ENCODE measurements around the gene STEAP2.
"Not testable (repeated sequence)": the region's sequence is repeated elsewhere in the genome, so short reads cannot be mapped to it uniquely, and the experiment has no call there.

The STEAP2 gene

DNA sequence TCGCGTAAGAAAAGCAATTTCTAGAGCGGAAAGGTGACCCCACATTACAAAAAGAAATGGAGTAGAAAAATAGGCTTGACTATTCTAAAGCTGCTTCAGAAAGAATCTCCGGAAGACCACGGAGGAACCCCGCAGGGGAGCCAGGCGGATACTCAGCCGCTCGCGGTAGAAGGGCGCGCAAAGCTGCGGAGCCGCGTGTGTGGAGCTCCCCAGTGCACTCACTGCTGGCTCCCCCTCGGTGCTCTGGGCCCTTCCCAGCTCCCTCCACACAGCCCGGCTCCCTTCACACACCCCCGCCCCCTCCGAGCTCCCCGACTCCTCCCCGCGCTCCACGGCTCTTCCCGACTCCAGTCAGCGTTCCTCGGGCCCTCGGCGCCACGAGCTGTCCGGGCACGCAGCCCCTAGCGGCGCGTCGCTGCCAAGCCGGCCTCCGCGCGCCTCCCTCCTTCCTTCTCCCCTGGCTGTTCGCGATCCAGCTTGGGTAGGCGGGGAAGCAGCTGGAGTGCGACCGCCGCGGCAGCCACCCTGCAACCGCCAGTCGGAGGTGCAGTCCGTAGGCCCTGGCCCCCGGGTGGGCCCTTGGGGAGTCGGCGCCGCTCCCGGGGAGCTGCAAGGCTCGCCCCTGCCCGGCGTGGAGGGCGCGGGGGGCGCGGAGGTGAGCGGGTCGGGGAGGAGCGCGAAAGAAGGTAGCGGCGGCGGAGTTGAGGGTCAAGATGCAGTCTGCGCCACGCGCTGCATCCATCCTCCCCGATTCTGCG lies at the start of gene STEAP2:
STEAP2 (plus strand) TSS at position 350 of the 758 bp plus-strand sequence. CDS start 13,343 bp downstream, outside the sequence.
- DNase-seq, result no peak

DNA sequence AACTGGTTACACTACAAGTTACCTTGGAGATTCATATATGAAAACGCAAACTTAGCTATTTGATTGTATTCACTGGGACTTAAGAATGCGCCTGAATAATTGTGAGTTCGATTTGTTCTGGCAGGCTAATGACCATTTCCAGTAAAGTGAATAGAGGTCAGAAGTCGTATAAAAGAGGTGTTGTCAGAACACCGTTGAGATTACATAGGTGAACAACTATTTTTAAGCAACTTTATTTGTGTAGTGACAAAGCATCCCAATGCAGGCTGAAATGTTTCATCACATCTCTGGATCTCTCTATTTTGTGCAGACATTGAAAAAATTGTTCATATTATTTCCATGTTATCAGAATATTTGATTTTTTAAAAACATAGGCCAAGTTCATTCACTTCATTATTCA lies 48.0 kb upstream of the STEAP2 start:
- no peak for DNase-seq

DNA sequence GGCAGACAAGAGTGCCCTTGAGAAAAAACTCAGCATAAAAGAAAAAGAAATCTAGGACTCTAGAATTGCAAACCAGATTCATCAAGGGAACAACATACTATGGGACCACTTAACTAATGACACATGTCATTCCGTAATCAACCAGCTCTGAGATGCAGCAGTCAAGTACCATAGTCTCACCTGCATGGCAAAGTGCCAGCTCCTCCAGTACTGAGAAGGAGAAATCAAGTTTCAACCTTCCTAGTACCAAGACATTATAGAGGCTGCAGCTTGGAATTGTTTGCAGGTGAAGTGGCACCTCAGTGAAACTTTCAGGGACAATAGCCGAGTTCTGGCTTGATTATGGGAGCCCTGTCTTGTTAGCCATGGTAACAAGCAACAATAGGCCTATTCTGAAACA lies 45.8 kb upstream of the STEAP2 start:
- DNase-seq, result no peak

DNA sequence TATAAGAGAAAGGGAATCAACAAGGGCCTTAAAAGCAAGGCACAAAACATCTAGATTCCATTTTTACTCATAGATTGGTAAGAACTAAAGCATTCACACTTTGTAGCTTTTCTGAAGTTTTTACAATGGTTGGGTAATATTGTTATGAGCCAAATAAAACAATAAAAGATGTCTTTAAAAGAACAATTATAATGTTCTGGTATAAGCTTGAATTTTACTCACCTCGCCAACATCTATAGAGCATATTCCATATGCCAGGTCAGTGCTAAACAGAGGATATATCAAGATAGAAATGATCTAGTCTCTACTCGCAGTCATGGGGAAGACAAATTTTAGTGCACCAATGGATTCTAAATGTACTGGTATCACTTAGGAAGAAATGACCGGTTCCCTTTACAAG lies 45.4 kb upstream of the STEAP2 start:
- no peak for DNase-seq

DNA sequence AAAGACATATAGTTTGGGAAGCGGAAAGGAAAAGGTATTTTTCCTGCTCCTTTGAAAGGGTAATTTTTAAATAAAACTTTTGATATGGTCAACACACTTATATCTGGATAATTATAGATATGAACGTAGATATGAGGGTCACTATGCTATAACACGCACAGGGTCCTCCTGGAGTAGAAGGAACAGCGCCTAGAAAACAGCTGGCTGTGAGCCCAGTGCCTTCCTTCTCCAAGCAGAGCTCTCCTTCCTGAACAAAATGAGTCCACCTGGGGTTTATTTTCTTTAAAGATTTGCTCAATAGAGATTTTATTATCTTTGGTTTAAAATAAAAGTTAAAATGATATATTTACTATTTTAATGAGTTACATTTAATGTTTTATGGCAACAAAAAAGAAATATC lies 44.2 kb upstream of the STEAP2 start:
- no peak for DNase-seq

DNA sequence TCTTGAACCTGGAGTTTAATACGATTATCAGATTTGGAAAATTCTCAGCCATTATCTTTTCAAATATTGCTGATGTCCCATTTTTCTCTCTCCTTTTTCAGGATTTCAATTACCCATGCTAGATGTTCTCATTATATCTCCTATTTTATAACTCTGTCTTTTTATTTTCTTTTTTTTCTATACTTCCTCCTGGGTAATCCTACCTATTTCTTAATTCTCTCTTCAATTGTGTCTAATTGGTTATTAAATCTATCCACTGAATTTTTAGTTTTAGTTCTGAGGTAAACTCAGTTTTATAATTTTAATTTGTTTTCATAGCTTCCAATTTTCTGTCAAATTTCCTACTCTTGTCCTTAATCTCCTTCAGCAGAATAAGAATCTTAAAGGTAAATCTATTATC lies 41.6 kb upstream of the STEAP2 start:
- DNase-seq, result no peak

DNA sequence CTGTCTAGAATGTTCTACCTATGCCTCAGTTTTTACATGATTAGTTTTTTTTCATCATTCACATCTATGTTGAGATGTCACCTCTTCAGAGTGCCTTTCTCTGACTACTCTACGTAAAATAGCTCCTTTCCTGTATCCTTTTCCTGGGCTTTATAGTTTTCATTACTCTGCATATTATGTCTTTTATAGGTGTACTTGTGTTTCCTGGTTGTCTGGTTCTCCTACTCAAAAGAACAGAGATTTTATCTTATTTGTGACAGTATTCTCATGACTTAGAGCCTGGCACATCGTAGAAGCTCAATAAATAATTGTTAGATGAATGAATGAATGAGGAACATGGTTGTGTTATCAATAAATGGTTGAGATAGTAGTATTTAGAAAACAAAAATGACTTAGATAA lies 39.4 kb upstream of the STEAP2 start:
- no peak for DNase-seq

DNA sequence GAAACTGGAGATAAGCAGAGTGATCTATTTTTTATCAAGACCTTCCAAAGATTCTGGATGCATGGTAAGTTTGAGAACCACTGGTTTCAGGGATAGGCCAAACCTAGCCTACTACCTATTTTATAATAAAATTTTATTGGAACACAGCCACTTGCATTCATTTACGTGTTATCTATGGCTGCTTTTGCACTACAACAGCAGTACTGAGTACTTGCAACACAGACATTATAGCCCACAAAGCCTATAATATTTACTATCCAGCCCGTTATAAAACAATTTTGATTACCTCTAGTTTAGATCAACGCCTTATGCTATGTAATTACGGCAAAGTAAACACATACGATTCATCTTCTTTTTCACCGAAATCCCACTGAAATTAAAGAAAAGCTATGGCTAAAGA lies 38.9 kb upstream of the STEAP2 start:
- DNase-seq, result no peak

DNA sequence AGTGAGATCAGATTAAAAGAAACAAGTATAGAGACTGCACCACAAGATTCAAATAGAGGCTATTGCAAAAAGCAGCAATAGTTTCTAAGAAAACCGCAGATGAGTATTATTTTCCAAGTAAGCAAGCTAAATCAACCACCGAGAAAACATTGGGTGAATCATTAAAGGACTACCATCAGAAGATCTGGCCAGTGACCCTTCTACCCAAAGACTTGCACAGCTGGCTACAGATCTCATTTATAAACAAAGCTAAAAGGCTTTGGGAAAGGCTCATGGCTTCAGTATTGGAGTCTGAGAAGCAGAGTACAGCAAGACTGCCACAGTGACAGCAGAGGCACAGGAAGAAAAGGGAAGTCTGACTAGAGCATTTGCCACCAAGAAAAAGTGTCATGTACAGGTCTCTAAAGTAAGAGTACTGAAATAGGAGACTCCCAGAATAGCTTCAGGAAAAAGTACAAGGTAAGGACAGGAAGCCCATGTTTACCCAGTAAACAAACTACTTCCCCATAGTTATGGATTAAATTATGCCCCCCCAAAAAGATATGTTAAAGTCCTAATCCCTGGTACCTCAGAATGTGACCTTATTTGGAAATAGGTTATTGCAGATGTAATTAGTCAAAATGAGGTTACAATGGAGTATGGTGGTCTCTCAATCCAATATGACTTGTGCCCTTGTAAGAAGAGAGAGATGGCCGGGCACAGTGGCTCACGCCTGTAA lies 38.3 kb upstream of the STEAP2 start:
- peak; percentile 43 for DNase-seq

DNA sequence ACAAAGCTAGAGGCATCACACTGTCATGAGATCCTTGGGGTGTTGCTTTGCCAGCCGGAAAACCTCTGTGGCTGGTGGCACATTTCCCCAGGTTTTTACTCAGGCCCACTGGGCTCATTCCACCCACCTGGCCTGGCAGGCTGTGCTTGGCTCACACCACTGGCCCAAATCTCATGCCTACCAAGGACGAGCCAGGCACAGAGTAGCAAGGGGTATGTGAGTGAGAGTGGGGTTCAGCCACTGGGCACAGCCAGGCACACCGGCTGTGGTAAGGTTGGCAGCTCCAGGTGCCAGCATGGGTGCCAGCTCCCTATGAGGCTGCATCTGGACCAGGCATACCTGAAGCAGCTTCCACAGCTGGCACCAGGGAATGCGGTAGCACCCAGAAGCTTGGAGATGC lies 35.9 kb upstream of the STEAP2 start:
- no peak for DNase-seq

DNA sequence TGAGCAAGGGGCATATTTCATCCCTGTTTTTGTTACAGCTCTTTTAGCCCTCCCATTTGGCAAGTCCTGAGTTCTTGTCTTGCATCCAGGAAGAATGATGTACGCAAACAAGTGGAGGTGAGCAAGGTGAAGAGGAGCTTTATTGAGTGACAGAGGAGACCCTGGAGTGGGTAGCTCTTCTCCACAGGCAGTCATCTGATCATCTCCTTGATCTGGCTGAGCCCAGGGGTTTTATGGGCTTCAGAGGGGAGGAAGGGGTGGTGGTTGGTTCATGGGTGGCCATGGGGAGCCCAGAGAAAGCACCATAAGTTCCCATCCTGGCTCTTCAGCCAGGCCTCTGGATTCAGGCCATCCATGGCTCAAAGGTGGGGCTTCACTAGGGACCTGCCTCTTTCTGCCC lies 35.3 kb upstream of the STEAP2 start:
- DNase-seq, result peak; percentile 18

DNA sequence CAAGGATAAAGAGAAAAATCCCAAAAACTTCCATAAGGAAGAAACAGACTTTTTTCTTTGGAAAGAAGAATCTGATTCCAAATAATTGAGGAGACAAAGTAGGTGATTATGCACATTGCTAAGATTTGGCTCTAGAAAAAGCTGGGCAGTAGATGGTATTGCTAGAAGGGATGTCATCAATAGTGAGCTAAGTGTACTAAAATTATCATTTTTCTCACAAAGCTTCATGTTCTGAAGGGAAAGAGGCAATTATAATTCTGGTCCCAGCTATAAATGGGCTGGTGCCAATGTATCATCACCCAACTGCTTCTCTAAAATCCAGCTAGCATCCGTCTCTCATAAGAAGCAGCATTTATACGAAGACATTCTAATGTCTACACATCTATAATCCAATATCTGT lies 33.4 kb upstream of the STEAP2 start:
- no peak for DNase-seq

DNA sequence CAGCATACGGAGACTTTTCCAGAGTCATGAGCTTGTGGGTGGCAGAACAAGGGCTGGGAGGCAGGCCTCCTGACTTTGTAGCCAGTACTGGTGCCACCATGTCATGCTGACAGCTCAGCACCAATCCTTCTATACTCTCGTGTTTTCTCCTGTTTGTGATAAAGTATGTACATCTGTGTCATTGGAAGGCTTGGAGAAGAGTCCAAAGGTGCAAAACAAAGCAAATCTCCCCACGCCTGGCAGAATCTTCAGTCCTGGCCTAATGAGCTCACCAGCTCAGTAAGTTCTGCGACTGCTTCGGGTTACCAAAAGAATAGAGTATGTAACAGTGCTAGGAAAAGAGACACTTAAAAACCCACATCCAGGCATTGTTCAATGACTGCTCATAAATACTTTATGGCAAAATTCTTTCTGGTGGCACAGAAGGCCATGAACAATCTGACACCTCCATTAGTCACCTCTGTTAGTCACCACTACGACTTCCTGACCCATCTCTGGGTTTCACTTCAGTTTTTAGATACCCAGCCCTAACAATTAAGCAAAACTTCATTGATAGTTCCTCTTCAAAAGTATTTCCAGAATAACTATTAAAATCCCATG lies 32.8 kb upstream of the STEAP2 start:
- peak; percentile 19 for DNase-seq

DNA sequence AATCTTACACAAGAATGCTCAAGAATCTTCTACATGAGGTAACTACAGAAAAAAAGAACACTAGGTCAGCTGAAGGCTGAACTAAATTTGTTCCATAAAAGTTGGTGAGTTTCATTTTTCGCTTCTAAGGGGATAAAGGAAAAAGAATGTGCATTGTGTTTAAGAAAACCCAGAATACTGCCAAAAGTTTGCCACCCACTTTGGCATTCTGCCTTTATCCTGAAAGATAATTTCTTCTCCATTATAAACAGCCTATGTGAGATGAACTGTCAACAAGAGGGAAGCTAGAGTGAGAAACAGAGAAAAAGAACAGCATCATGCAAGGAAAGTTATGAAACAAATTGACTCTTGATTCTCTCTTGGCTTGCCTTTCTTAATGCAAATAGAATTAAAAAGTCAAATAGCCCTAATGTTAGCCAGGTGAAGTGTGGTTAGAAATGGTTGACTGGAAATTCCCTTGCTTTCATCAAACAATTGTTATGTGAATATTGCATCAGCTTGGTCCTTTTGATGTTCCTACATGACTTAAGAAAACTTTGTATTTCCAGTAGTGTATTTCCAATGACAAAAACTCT lies 31.4 kb upstream of the STEAP2 start:
- DNase-seq, result peak; percentile 34

DNA sequence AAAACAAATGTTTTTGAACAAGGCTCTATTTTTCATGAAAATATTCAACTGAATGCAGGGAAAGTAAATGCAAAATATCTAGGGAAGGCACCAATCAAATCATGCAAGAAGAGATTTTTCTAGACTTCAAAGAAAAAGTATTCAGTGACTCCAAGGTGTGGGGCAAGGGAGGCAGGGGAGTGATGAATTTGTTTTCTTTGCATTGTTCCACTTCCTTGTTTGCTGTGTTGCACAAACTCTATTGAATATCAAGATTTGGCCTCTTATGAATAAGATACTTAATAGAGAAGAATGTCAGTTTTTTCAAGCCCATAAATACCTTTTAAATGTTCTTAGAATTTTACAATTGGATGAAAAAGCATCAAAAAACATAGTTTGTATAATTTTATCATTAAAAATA lies 30.9 kb upstream of the STEAP2 start:
- DNase-seq, result peak; percentile 34

DNA sequence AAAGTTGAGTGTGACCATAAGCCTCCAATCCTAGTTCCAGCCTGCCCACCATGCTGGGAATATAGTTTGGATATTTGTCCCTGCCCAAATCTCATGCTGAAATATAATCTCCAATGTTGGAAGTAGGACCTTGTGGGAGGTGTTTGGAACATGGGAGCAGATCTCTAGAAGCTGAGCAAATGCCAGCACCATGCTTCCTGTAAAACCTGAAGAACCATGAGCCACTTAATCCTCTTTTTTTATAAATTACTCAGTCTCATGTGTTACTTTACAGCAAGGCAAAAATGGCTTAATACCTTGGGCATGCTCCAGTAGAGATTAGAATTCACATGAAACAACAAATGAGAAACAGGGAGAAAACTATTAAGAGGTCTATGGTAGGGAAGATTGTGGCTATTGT lies 30.1 kb upstream of the STEAP2 start:
- no peak for DNase-seq

DNA sequence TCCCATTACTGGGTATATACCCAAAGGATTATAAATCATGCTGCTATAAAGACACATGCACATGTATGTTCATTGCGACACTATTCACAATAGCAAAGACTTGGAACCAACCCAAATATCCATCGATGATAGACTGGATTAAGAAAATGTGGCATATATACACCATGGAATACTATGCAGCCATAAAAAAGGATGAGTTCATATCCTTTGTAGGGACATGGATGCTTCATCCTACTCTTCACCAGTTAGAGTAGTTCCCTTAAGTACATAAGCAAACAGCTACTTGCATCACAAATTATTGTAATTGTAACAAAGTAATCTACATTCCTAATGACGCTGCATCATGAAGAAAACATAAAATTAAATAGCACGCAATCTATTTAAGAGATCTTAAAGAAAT lies 25.2 kb upstream of the STEAP2 start:
- not testable (repeated sequence) for DNase-seq

DNA sequence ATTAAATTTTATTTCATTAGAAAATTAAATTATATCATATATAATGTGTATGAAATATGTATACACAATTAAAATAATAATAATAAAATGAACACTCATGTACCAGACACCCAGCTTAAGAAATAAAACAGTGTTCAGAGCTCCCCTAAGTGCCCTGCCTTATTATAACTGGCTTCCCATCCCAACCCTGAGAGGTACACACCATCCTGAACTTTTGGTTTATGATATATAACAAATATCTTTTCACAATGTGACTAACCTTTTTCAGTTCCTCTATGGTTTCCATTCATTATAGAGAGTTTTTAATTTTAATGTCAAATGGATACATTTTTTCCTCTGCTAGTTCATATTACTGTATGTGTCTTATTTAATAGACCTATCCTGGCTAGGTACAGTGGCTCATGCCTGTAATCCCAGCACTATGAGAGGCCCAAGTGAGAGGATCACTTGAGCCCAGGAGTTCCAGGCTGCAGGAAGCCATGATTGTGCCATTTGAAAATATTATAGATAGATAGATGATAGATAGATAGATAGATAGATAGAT lies 24.0 kb upstream of the STEAP2 start:
- DNase-seq, result no peak

DNA sequence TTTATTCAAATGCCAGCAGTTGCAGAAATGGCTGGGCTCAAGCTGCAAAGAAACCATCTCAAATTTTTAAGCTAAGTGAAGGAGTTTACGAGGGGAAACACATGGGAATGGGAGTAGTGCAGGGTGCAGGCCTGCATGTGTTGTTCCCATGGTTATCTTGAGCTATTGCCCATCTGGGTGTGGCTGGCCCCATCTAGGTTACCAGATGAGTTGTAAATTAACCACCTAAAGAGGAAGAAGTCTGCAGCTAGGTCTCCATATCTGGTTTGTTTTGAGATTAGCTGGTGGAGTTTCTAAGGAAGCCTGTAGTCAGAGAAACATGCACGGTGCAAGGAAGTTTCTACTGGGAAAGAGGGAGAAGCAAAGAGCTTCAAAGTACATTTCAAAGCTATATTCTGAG lies 23.3 kb upstream of the STEAP2 start:
- DNase-seq, result peak; percentile 19

DNA sequence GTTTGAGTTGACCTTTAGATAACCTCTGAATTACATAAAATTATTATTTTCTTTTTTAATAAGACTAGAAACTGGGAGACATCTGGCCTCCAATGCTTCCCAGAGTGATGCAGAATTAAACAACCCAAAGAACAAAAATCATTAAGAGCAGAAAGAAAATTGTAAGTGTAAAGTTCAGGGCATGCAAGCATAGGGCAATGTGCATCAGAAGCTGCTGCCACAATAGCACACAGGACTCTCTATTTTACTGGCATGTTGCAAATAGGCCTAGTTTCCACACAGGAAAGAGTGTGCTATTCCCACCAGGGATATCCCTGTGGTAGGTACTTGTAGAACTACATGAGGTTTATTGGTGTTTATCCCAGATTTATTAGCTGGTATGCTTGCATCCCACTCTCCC lies 20.5 kb upstream of the STEAP2 start:
- no peak for DNase-seq

DNA sequence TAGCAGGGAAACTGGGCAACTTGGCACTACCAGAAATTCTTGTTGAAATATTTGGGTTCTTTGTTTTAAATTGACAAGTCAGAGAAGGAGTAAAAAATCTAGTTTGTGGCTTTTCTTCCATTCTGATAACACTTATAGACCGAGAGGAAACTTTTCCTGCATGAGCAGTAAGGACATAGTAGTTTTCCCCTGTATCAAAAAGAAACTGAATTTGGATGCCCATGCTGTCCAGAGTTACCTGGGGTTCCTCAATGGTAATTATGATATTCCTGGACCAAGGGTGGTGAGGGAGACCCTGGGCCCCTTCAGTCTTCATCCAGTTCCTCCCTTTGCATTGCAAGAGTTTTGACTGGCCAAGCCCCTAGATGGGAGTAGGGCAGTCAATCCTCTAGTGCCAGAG lies 19.9 kb upstream of the STEAP2 start:
- peak; percentile 24 for DNase-seq

DNA sequence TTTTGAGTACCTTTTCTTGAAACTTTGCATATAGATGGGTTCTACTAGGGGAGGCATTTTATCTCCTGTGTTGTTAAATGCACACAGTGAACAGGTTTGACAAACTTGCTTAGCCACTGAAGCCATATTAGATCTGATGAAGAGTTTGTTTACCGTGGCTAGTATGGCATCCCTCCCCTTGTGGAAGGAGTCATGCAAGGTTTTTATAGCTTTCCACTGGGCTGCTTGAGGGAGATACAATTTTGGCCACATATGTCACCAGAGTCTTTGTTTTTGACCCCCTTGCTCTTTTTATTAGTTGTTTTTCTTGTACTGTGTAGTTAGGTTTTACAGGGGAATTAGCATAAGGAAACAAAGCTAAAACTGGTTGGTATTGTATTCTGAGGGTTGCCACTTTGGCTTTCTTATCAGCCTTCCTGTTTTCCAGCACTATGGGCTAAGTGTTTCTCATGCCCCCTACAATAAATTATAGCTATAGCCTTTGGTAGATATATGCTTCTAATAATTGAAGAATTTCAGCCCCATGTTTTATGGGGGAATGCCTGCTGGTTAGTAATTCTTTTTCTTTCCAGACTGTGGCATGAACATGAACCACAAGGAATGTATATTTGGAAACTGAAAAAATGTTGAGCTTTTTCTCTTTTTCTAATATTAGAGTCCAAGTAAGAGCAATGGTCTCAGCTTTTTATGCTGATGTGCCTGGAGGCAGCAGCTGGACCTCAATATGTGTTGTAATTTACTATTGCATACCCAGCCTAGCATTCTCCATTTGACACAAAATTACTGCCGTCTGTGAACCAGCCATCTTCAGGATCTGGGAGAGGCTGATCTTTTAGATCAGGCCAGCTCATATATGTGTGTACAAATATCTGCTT lies 18.4 kb upstream of the STEAP2 start:
- DNase-seq, result no peak
